K562 (cell line): ENCODE measurements around the gene CLTB. TPM values are rescaled to one million over a fixed set of nuclear protein-coding genes. Genes with fewer than 3 reads are reported as not detected.
"Not testable (repeated sequence)": the region's sequence is repeated elsewhere in the genome, so short reads cannot be mapped to it uniquely, and the experiment has no call there.

ENCODE experiments used
- ATAC-seq: fragments of 200-7000 bp; cut with Tn5 transposase; 3 replicates; pipeline ENCODE4 v1.9.1; 2020; ENCODE audit warnings: moderate library complexity
- BruUV-seq: library from RNA; stranded (reverse); fragments of 400-500 nt; replicated peaks from 2 replicates; lab custom pipeline; 2021; lab: Mats Ljungman, UMichigan
- CTCF ChIA-PET: fragments of 300-600 bp; formaldehyde crosslinking; extraction: SDS; loops from one replicate; lab custom pipeline; 2021; ENCODE audit warnings: low intra/inter-chr PET ratio; lab: Yijun Ruan, JAX
- POLR2A ChIA-PET: fragments of 300-600, 350-650 bp; sonication (Branson Sonifier 250); formaldehyde crosslinking; extraction: SDS; loops from one replicate; lab custom pipeline; 2021; ENCODE audit warnings: antibody characterized with exemption, inconsistent platforms; lab: Yijun Ruan, JAX
- DNase-seq, 4 experiments: peaks; one replicate each; pipeline versions ENCODE4 v3.0.0 to v3.0.0-alpha.2; 2011 to 2018; ENCODE audit warnings: low spot score in 3 of 4, mixed read lengths in 3 of 4; ENCODE audit errors: extremely low read depth in 1 of 4
- FAIRE-seq: peaks from 2 replicates; lab custom pipeline; 2011; peaks lifted over from hg19 to GRCh38; lab: Jason Lieb, UNC
- H2AFZ ChIP-seq: 2 replicates; pipeline ENCODE4 v1.6.0; 2011; ENCODE audit warnings: low read depth, low read length, control low read depth, inconsistent platforms
- H3K27ac ChIP-seq: fragments of 200-600 bp; 3 replicates; pipeline ENCODE4 v1.8.0; 2011; ENCODE audit warnings: low read depth, mild to moderate bottlenecking, control low read depth, inconsistent platforms, low read length, moderate library complexity, mixed read lengths; ENCODE audit errors: extremely low read depth
- H3K27me3 ChIP-seq, 2 experiments: fragments of 300-600 bp in 1 of 2; 2 replicates in 1 of 2; 3 replicates in 1 of 2; pipeline versions ENCODE4 v1.6.0 to v1.8.0; 2011; ENCODE audit warnings: inconsistent platforms in 2 of 2, low read length in 2 of 2, mild to moderate bottlenecking in 1 of 2, mixed read lengths in 1 of 2, moderate library complexity in 1 of 2; ENCODE audit not compliant: control insufficient read depth in 2 of 2, insufficient read depth in 2 of 2
- H3K36me3 ChIP-seq: fragments of 300-600 bp; 3 replicates; pipeline ENCODE4 v1.8.0; 2011; ENCODE audit warnings: mild to moderate bottlenecking, low read length, inconsistent platforms; ENCODE audit not compliant: control insufficient read depth, insufficient read depth
- H3K4me1 ChIP-seq, 2 experiments: fragments of 200-600 bp in 1 of 2; replicated peaks in 1 of 2; 2 replicates in 1 of 2; 3 replicates in 1 of 2; pipeline versions ENCODE4 v1.5.1 to v1.8.0; 2011; ENCODE audit warnings: inconsistent platforms in 2 of 2, low read length in 2 of 2, mild to moderate bottlenecking in 1 of 2, mixed read lengths in 1 of 2, moderate library complexity in 1 of 2; ENCODE audit not compliant: control insufficient read depth in 2 of 2, insufficient read depth in 2 of 2
- H3K4me2 ChIP-seq: 2 replicates; pipeline ENCODE4 v1.6.1; 2011; ENCODE audit warnings: low read length, control low read depth, inconsistent platforms, mixed read lengths; ENCODE audit not compliant: insufficient read depth
- H3K4me3 ChIP-seq: fragments of 200-600 bp; sonication (generic), shearing (Covaris generic); 2 replicates; pipeline ENCODE4 v1.5.1; 2016; ENCODE audit warnings: control low read depth, inconsistent platforms
- H3K79me2 ChIP-seq: fragments of 200-600 bp; 3 replicates; pipeline ENCODE4 v1.8.0; 2011; ENCODE audit warnings: low read length, inconsistent platforms; ENCODE audit not compliant: control insufficient read depth, insufficient read depth
- H3K9ac ChIP-seq, 2 experiments: 2 replicates each; pipeline versions ENCODE4 v1.6.0 to v1.6.1; 2011; ENCODE audit warnings: low read depth in 2 of 2, low read length in 2 of 2, control low read depth in 1 of 2, inconsistent platforms in 1 of 2, mild to moderate bottlenecking in 1 of 2, mixed read lengths in 1 of 2; ENCODE audit not compliant: insufficient read depth in 1 of 2
- H3K9me1 ChIP-seq: one replicate; pipeline ENCODE4 v1.6.0; 2011; ENCODE audit warnings: inconsistent platforms, mild to moderate bottlenecking, low read length, moderate library complexity; ENCODE audit not compliant: control insufficient read depth, insufficient read depth
- H3K9me3 ChIP-seq: replicated peaks from 2 replicates; pipeline ENCODE4 v1.5.1; 2011; ENCODE audit warnings: low read depth, low read length, inconsistent platforms; ENCODE audit not compliant: control insufficient read depth, insufficient read depth
- H4K20me1 ChIP-seq: replicated peaks from 2 replicates; pipeline ENCODE4 v1.6.1; 2011; ENCODE audit warnings: low read length, inconsistent platforms, mixed read lengths; ENCODE audit not compliant: control insufficient read depth, insufficient read depth
- BCOR ChIP-seq: fragments of 450-650 bp; IDR thresholded peaks from 2 replicates; pipeline ENCODE4 v1.6.1; 2016
- MEIS2 ChIP-seq: fragments of 450-650 bp; IDR thresholded peaks from 2 replicates; pipeline ENCODE4 v1.6.1; 2014; ENCODE audit warnings: mild to moderate bottlenecking; ENCODE audit not compliant: partially characterized antibody
- MYNN ChIP-seq, 2 experiments: sonication (generic); formaldehyde crosslinking in 1 of 2; IDR thresholded peaks; 2 replicates each; pipeline versions ENCODE4 v1.5.0 to v1.6.1; 2016 to 2020; ENCODE audit warnings: antibody characterized with exemption in 1 of 2, missing genetic modification reagents in 1 of 2
- PHF20 ChIP-seq: fragments of 450-650 bp; IDR thresholded peaks from 2 replicates; pipeline ENCODE4 v1.6.1; 2018; ENCODE audit not compliant: partially characterized antibody
- POLR2AphosphoS2 ChIP-seq: IDR thresholded peaks from 2 replicates; pipeline ENCODE4 v1.6.1; 2012; ENCODE audit warnings: low read length, improper control_type of control experiment
- RBM25 ChIP-seq: fragments of 200-400 bp; formaldehyde crosslinking; IDR thresholded peaks from 2 replicates; pipeline ENCODE4 v1.6.1; 2018; ENCODE audit warnings: low read length, low read depth, moderate library complexity; ENCODE audit not compliant: severe bottlenecking
- TCF3 ChIP-seq: sonication (generic); formaldehyde crosslinking; IDR thresholded peaks from 2 replicates; pipeline ENCODE4 v1.4.0; 2020; ENCODE audit warnings: mild to moderate bottlenecking, missing genetic modification reagents
- ZNF146 ChIP-seq: IDR thresholded peaks from one replicate; pipeline ENCODE4 v1.6.1; 2018; ENCODE audit warnings: missing compliant biosample characterization; ENCODE audit not compliant: unreplicated experiment
- ZNF699 ChIP-seq: fragments of 250-450 bp; sonication (Bioruptor Pico); IDR thresholded peaks from 2 replicates; pipeline ENCODE4 v1.8.0; 2021; ENCODE audit warnings: mild to moderate bottlenecking, moderate library complexity; ENCODE audit not compliant: insufficient replicate concordance
- WGBS: fragments of 100-300 bp; shearing (Covaris generic); methylation state at CpG from one replicate; pipeline ENCODE4 v1.1.6; 2016; ENCODE audit warnings: low coverage, mixed read lengths; ENCODE audit not compliant: insufficient coverage; ENCODE audit errors: missing lambda C conversion rate; 5-methylcytosine and 5-hydroxymethylcytosine counted together
- in situ Hi-C: fragments of 300-500 bp; cut with MboI; formaldehyde crosslinking; loops from 4 replicates; pipeline ENCODE4 v1.15.0; 2018; ENCODE audit warnings: inconsistent platforms, mixed read lengths
- intact Hi-C: fragments of 100-400 bp; cut with micrococcal nuclease; formaldehyde crosslinking; loops from 2 replicates; pipeline ENCODE4 v1.14.2; 2022
- polyA plus RNA-seq, 8 experiments: library from polyadenylated mRNA; depleted of rRNA in 4 of 8; stranded (reverse) in 5 of 8; unstranded in 3 of 8; fragments of >200 nt; fragmentation: Nextera tagmentation in 2 of 8; fragmentation: Illumina TruSeq in 1 of 8; extraction: Ambion mirVana in 2 of 8; extraction: Trizol in 1 of 8; gene quantifications; 2 replicates each; pipeline versions ENCODE4 v1.2.1 to v1.2.3, GENCODE V29; 2011 to 2014; ENCODE audit warnings: inconsistent platforms in 1 of 8, missing spikeins in 1 of 8
- total RNA-seq, 7 experiments: library from RNA; depleted of rRNA in 6 of 7; stranded (reverse); fragments of >200 nt in 6 of 7; fragmentation: Illumina TruSeq in 2 of 7; extraction: Trizol in 2 of 7; gene quantifications; 2 replicates each; pipeline versions ENCODE4 v1.2.1 to v1.2.3, GENCODE V29; 2011 to 2021; ENCODE audit warnings: low replicate concordance in 1 of 7
- TF ChIP-seq, protein P1 (sequence below): sonication (generic); formaldehyde crosslinking; IDR thresholded peaks from 2 replicates; pipeline ENCODE4 v1.8.0; 2023; ENCODE audit warnings: mild to moderate bottlenecking, missing genetic modification reagents
- TF ChIP-seq, protein P2 (sequence below): sonication (generic); IDR thresholded peaks from 2 replicates; pipeline ENCODE4 v1.6.1; 2016

Gene CLTB
- total and polyA plus RNA-seq, 9 of the 15 experiments (the other 6 are each of a cell fraction or from before 2014, with no cell fraction given) = 1.8 to 117 (median 39.0) TPM

DNA sequence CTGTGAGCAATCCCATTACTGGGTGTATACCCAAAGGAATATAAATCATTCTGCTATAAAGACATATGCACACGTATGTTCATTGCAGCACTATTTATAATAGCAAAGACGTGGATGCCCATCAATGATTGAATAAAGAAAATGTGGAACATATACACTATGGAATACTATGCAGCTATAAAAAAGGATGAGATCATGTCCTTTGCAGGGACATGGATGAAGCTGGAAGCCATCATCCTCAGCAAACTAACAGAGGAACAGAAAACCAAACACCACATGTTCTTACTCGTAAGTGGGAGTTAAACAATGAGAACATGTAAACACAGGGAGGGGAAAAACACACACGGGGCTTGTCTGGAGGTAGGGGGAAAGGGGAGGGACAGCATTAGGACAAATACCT, 26.6 kb upstream of the CLTB start:
- in situ Hi-C loops, H3K27me3 ChIP-seq, ATAC-seq, H3K9me1 ChIP-seq, H3K36me3 ChIP-seq, H3K27ac ChIP-seq, H3K9me3 ChIP-seq, H4K20me1 ChIP-seq, H3K9ac ChIP-seq, FAIRE-seq, intact Hi-C loops, H3K4me2 ChIP-seq, BruUV-seq, H3K4me3 ChIP-seq, H3K79me2 ChIP-seq, DNase-seq, H2AFZ ChIP-seq: not testable (repeated sequence)
- peaks cover 24 to 30% of the 10 kb centered on the region in 2 experiments for H3K4me1 ChIP-seq
- POLR2A ChIA-PET = interaction anchor here (1.0 kb wide), 1 partner anchor 11 kb away, joined by 3 read pairs; no protein-coding TSS in a partner anchor
- CTCF ChIA-PET = interaction anchor here (0.6 kb wide), 1 partner anchor 601 kb away, joined by 4 read pairs; no protein-coding TSS in a partner anchor
- WGBS = 37% methylated on average over 4 of the region's 4 CpGs
- TF ChIP-seq RBM25 (peak; percentile 45), ZNF146 (CRISPR knock-in tag) (peak; percentile 83), BCOR (peak; percentile 57; the same call in 1 of the 2 replicates)

DNA sequence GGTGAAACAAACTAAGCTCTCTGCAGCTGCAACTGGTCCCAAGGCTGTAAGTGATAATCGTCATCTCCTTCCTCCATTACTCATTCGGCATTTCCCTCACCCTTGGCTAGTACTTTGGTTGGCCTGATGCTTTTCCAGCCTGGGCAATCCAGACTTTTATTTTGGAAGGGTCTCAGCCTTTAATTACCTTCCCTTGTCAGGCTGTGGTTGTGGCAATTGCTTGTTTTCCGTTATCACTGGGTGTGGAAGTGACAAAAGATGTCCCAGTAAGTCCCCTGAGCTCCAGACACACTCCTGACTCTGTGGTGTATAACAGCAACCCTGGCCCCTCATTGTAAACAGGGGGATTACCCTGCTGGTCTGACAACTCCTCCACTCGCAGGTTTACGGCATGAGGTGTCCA, 25.6 kb upstream of the CLTB start:
- Histone ChIP-seq H3K4me3 (no peak overlapping the region), H3K27me3 (no peaks in the 10 kb centered on the region), H3K27ac (no peak overlapping the region), H3K79me2 (peaks cover 2% of the 10 kb centered on the region; the same call in 1 of the 3 replicates), H2AFZ (peak overlapping the region; percentile 10), H3K9me1 (no peaks in the 10 kb centered on the region), H4K20me1 (no peaks in the 10 kb centered on the region), H3K9me3 (no peaks in the 10 kb centered on the region), H3K9ac (peak overlapping the region in 1 of 2 experiments; percentile 38; a peak in 1 of 4 replicates), H3K4me1 (peaks cover 16 to 29% of the 10 kb centered on the region in 2 experiments), H3K4me2 (peak overlapping the region; percentile 9; the same call in 1 of the 2 replicates), H3K36me3 (no peaks in the 10 kb centered on the region)
- 8% methylated on average over 5 of the region's 5 CpGs for WGBS
- ATAC-seq (peak; percentile 53), FAIRE-seq (no peak), DNase-seq (peak in 1 of 4 experiments; percentile 34)
- CTCF ChIA-PET = no interaction called here
- intact Hi-C loops (no loop called here), in situ Hi-C loops (no loop called here)
- no TSS peak for BruUV-seq
- POLR2A ChIA-PET = interaction anchor here (0.5 to 1.1 kb wide), 4 partner anchors 10 to 1014 kb away, joined by 3 to 7 read pairs (median 3); no protein-coding TSS in a partner anchor
- TF ChIP-seq MEIS2 (peak; percentile 47), POLR2AphosphoS2 (no peak), TCF3 (no peak), MYNN (IDR thresholded peaks at IDR 0.05) (peak; percentile 100), MYNN (CRISPR knock-in tag; IDR thresholded peaks at IDR 0.05) (peak; percentile 92), ZNF699 (CRISPR knock-in tag) (no peak), PHF20 (no peak)
- TF ChIP-seq, protein P1, sequence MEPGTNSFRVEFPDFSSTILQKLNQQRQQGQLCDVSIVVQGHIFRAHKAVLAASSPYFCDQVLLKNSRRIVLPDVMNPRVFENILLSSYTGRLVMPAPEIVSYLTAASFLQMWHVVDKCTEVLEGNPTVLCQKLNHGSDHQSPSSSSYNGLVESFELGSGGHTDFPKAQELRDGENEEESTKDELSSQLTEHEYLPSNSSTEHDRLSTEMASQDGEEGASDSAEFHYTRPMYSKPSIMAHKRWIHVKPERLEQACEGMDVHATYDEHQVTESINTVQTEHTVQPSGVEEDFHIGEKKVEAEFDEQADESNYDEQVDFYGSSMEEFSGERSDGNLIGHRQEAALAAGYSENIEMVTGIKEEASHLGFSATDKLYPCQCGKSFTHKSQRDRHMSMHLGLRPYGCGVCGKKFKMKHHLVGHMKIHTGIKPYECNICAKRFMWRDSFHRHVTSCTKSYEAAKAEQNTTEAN = no peak
- TF ChIP-seq, protein P2, sequence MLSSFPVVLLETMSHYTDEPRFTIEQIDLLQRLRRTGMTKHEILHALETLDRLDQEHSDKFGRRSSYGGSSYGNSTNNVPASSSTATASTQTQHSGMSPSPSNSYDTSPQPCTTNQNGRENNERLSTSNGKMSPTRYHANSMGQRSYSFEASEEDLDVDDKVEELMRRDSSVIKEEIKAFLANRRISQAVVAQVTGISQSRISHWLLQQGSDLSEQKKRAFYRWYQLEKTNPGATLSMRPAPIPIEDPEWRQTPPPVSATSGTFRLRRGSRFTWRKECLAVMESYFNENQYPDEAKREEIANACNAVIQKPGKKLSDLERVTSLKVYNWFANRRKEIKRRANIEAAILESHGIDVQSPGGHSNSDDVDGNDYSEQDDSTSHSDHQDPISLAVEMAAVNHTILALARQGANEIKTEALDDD = 0 out of 2 replicates have a peak, but pooled peaks have one; percentile 29
